Prostate gland (tissue), 2 donors: ENCODE data around the gene BDKRB2. TPM values are rescaled to one million over a fixed set of nuclear protein-coding genes. Genes with fewer than 3 reads are reported as not detected.

Experiments used
- DNase-seq: peaks from one replicate; pipeline ENCODE4 v3.0.0-alpha.2; 2019; ENCODE audit warnings: low spot score
- H3K27ac ChIP-seq, 2 donors: fragments of 200-600 bp; sonication (generic); 2 replicates each; pipeline ENCODE4 v1.5.1; 2017 to 2019
- H3K27me3 ChIP-seq: fragments of 200-600 bp; sonication (generic); replicated peaks from 2 replicates; pipeline ENCODE4 v1.5.1; 2019; ENCODE audit not compliant: insufficient read depth
- H3K36me3 ChIP-seq, 2 donors: fragments of 200-600 bp; sonication (generic); 1 replicate in 1 of 2; 2 replicates in 1 of 2; pipeline versions ENCODE4 v1.5.1 to v1.8.1; 2017 to 2019
- H3K4me1 ChIP-seq: fragments of 200-600 bp; sonication (generic); replicated peaks from 2 replicates; pipeline ENCODE4 v1.5.1; 2019
- H3K4me3 ChIP-seq, 2 donors: fragments of 200-600 bp; sonication (generic); 2 replicates each; pipeline ENCODE4 v1.5.1; 2017 to 2019
- H3K9me3 ChIP-seq: fragments of 200-600 bp; sonication (generic); 2 replicates; pipeline ENCODE4 v1.5.1; 2017
- CTCF ChIP-seq, 4 experiments: fragments of 200-600 bp in 2 of 4; fragments of 450-650 bp in 2 of 4; sonication (generic) in 2 of 4; IDR thresholded peaks; 1 replicate in 3 of 4; 2 replicates in 1 of 4; pipeline ENCODE4 v1.5.1; 2016 to 2019; ENCODE audit warnings: antibody characterized with exemption in 4 of 4, mild to moderate bottlenecking in 2 of 4, moderate library complexity in 2 of 4
- POLR2A ChIP-seq: fragments of 450-650 bp; IDR thresholded peaks from one replicate; pipeline ENCODE4 v1.6.1; 2016; ENCODE audit warnings: antibody characterized with exemption, mild to moderate bottlenecking
- POLR2AphosphoS5 ChIP-seq: sonication (generic); formaldehyde crosslinking; IDR thresholded peaks from one replicate; pipeline ENCODE4 v1.6.1; 2017; ENCODE audit warnings: antibody characterized with exemption
- WGBS: methylation state at CpG from one replicate; pipeline ENCODE4 v1.1.5; 2018; 5-methylcytosine and 5-hydroxymethylcytosine counted together
- intact Hi-C: fragments of 100-400 bp; cut with DNase I; formaldehyde crosslinking; loops from one replicate; pipeline ENCODE4 v1.14.2; 2022
- small RNA-seq, 2 donors: library from RNA; depleted of rRNA; stranded (forward); fragments of <200 nt; gene quantifications; one replicate each; pipeline ENCODE3, GENCODE V24; 2016
- total RNA-seq, 2 donors: library from RNA; depleted of rRNA; stranded (reverse); fragments of >200 nt; gene quantifications; one replicate each; pipeline ENCODE4 v1.1.0, GENCODE V29; 2016

BDKRB2 gene
- total RNA-seq, 2 donors from 2014 or later = 0.97 to 1.2 TPM

- 70% methylated on average over 1 of the region's 1 CpG for WGBS
- TF ChIP-seq POLR2A = no peak
- TF ChIP-seq POLR2AphosphoS5 = no peak
- no peak for TF ChIP-seq CTCF (IDR thresholded peaks at IDR 0.05)
- H3K4me3 ChIP-seq = no peak overlapping the region
- no peak overlapping the region for H3K27ac ChIP-seq
- H3K4me1 ChIP-seq = no peaks in the 10 kb centered on the region
- no peak for DNase-seq
- no peaks in the 10 kb centered on the region for H3K27me3 ChIP-seq
- H3K36me3 ChIP-seq = peaks cover 0 to 12% of the 10 kb centered on the region in 2 donors
- H3K9me3 ChIP-seq = no peaks in the 10 kb centered on the region
- intact Hi-C loops = no loop called here
These were observed 81.6 kb downstream of the BDKRB2 start for GRCh38 chr14:96286251-96286650.

GRCh38 chr14:96287856-96288255 lies 83.2 kb downstream of the BDKRB2 start:
- TF ChIP-seq POLR2A (no peak), CTCF (IDR thresholded peaks at IDR 0.05) (no peak), POLR2AphosphoS5 (no peak)
- WGBS = 97% methylated on average over 1 of the region's 1 CpG
- DNase-seq = no peak
- intact Hi-C loops = no loop called here
- no peaks in the 10 kb centered on the region for H3K27me3 ChIP-seq
- H3K4me1 ChIP-seq = no peaks in the 10 kb centered on the region
- H3K4me3 ChIP-seq = no peak overlapping the region
- no peaks in the 10 kb centered on the region for H3K9me3 ChIP-seq
- H3K27ac ChIP-seq = no peak overlapping the region
- H3K36me3 ChIP-seq = peaks cover 0 to 12% of the 10 kb centered on the region in 2 donors

Small RNAs within 50 kb of the gene (small RNA-seq; reads per million reads assigned to genes)
- gene CKS1BP1 = 0 reads per million in 2 donors

Other genes with a start within 250 kb of the BDKRB2 start
- 1 to 10 TPM; 6.6 to 7.8 TPM for gene C14orf132, start 165.5 kb upstream of the BDKRB2 start, total RNA-seq
- 1 to 10 TPM in 1 of 2 donors, not detected in 1; 2.3 TPM for gene BDKRB1, start 51.4 kb downstream of the BDKRB2 start, total RNA-seq
- gene ATG2B, start 158.5 kb downstream of the BDKRB2 start, total RNA-seq = 10 to 100 TPM; 24.5 to 43.3 TPM
- 10 to 100 TPM; 10.7 to 28.9 TPM for gene GSKIP, start 158.7 kb downstream of the BDKRB2 start, total RNA-seq
- gene AK7, start 187.3 kb downstream of the BDKRB2 start, total RNA-seq = 1 to 10 TPM; 3.3 to 4.0 TPM